Sigmoid colon (tissue), 7 donors: ENCODE measurements around the gene CALHM2. TPM values are rescaled to one million over a fixed set of nuclear protein-coding genes. Genes with fewer than 3 reads are reported as not detected.

Source experiments
- DNase-seq: peaks from one replicate; pipeline ENCODE4 v3.0.0-alpha.2; 2019
- H3K27ac ChIP-seq, 4 donors: fragments of 200-600 bp; sonication (generic); one replicate each; pipeline ENCODE4 v1.5.1; 2016 to 2019; ENCODE audit warnings: mild to moderate bottlenecking in 1 of 4
- H3K27me3 ChIP-seq, 3 donors: fragments of 200-600 bp; sonication (generic); one replicate each; pipeline ENCODE4 v1.5.1; 2019; ENCODE audit warnings: mild to moderate bottlenecking in 1 of 3
- H3K36me3 ChIP-seq, 4 donors: fragments of 200-600 bp; sonication (generic); one replicate each; pipeline ENCODE4 v1.5.1; 2016 to 2019
- H3K4me1 ChIP-seq, 4 donors: fragments of 200-600 bp; sonication (generic); one replicate each; pipeline ENCODE4 v1.5.1; 2017 to 2019
- H3K4me3 ChIP-seq, 4 donors: fragments of 200-600 bp; sonication (generic); one replicate each; pipeline ENCODE4 v1.5.1; 2017 to 2019; ENCODE audit warnings: mild to moderate bottlenecking in 2 of 4, moderate library complexity in 1 of 4
- H3K9me3 ChIP-seq, 4 donors: fragments of 200-600 bp in 3 of 4; sonication (generic) in 3 of 4; one replicate each; pipeline versions ENCODE4 v1.5.1 to v1.6.1; 2013 to 2019
- CTCF ChIP-seq, 4 experiments: fragments of 450-650 bp in 3 of 4; fragments of 200-600 bp in 1 of 4; IDR thresholded peaks; one replicate each; pipeline ENCODE4 v1.5.1; 2016 to 2019; ENCODE audit warnings: antibody characterized with exemption in 4 of 4, mild to moderate bottlenecking in 3 of 4, moderate library complexity in 2 of 4
- EP300 ChIP-seq, 4 donors: sonication (generic); formaldehyde crosslinking; IDR thresholded peaks; one replicate each; pipeline ENCODE4 v1.6.1; 2017; ENCODE audit warnings: antibody characterized with exemption in 4 of 4
- POLR2A ChIP-seq, 2 donors: fragments of 450-650 bp; IDR thresholded peaks; one replicate each; pipeline ENCODE4 v1.6.1; 2016; ENCODE audit warnings: antibody characterized with exemption in 2 of 2, mild to moderate bottlenecking in 2 of 2, moderate library complexity in 2 of 2
- POLR2AphosphoS5 ChIP-seq, 4 donors: sonication (generic); formaldehyde crosslinking; IDR thresholded peaks; one replicate each; pipeline ENCODE4 v1.6.1; 2017; ENCODE audit warnings: antibody characterized with exemption in 4 of 4
- WGBS, 2 donors: extraction: QIAGEN DNeasy Blood & Tissue Kit; methylation state at CpG; one replicate each; pipeline ENCODE4 v1.1.7; 2013; 5-methylcytosine and 5-hydroxymethylcytosine counted together
- intact Hi-C: fragments of 100-400 bp; cut with DNase I; formaldehyde crosslinking; loops from one replicate; pipeline ENCODE4 v1.15.1; 2023
- polyA plus RNA-seq, 3 donors: library from polyadenylated mRNA; stranded (reverse); fragments of 200-250 nt; gene quantifications; one replicate each; pipeline ENCODE4 v1.2.3, GENCODE V29; 2013
- total RNA-seq, 4 donors: library from RNA; depleted of rRNA; stranded (reverse); fragments of >200 nt; gene quantifications; one replicate each; pipeline ENCODE4 v1.1.0, GENCODE V29; 2016
- donor health status: healthy with polysubstance abuse.
- donor health status: Bipolar disorder and iron deficiency.
- donor health status: healthy.

The CALHM2 gene
- total and polyA plus RNA-seq, 7 donors = 5.5 to 55.4 (median 27.4) TPM

GRCh38 chr10:103457896-103458583 is 5.9 kb upstream of the CALHM2 start:
- Histone ChIP-seq H3K4me3 (no peak overlapping the region), H3K27me3 (no peaks in the 10 kb centered on the region), H3K9me3 (no peaks in the 10 kb centered on the region), H3K4me1 (peaks cover 0 to 1% (median 0%) of the 10 kb centered on the region in 4 donors), H3K36me3 (no peaks in the 10 kb centered on the region), H3K27ac (no peak overlapping the region)
- TF ChIP-seq CTCF (IDR thresholded peaks at IDR 0.05) = no peak
- TF ChIP-seq POLR2AphosphoS5 (IDR thresholded peaks at IDR 0.05) = no peak
- TF ChIP-seq EP300 (IDR thresholded peaks at IDR 0.05) = no peak
- no peak for TF ChIP-seq POLR2A (IDR thresholded peaks at IDR 0.05)
- DNase-seq = no peak
- 96 to 97% methylated on average over 39 of the region's 39 CpGs for WGBS, 2 donors
- intact Hi-C loops = no loop called here

GRCh38 chr10:103457176-103457712 is 5.1 kb upstream of the CALHM2 start:
- H3K9me3 ChIP-seq = no peaks in the 10 kb centered on the region
- H3K27me3 ChIP-seq = no peaks in the 10 kb centered on the region
- intact Hi-C loops = no loop called here
- H3K27ac ChIP-seq = no peak overlapping the region
- no peak for TF ChIP-seq POLR2AphosphoS5 (IDR thresholded peaks at IDR 0.05)
- H3K4me3 ChIP-seq = no peak overlapping the region
- 83 to 86% methylated on average over 8 of the region's 8 CpGs for WGBS, 2 donors
- peaks cover 0 to 9% (median 6%) of the 10 kb centered on the region in 4 donors for H3K4me1 ChIP-seq
- no peak for DNase-seq
- H3K36me3 ChIP-seq = no peaks in the 10 kb centered on the region

- no peaks in the 10 kb centered on the region for H3K36me3 ChIP-seq
- H3K4me3 ChIP-seq = no peak overlapping the region
- no peak for DNase-seq
- peaks cover 0 to 16% (median 14%) of the 10 kb centered on the region in 4 donors for H3K4me1 ChIP-seq
- TF ChIP-seq EP300 (IDR thresholded peaks at IDR 0.05) (no peak), POLR2A (IDR thresholded peaks at IDR 0.05) (no peak), POLR2AphosphoS5 (IDR thresholded peaks at IDR 0.05) (no peak), CTCF (IDR thresholded peaks at IDR 0.05) (no peak)
- WGBS, 2 donors = 91 to 92% methylated on average over 9 of the region's 9 CpGs
- intact Hi-C loops = no loop called here
- no peaks in the 10 kb centered on the region for H3K27me3 ChIP-seq
- no peak overlapping the region for H3K27ac ChIP-seq
- no peaks in the 10 kb centered on the region for H3K9me3 ChIP-seq
These were observed 4.0 kb upstream of the CALHM2 start for GRCh38 chr10:103456074-103456660.

DNA sequence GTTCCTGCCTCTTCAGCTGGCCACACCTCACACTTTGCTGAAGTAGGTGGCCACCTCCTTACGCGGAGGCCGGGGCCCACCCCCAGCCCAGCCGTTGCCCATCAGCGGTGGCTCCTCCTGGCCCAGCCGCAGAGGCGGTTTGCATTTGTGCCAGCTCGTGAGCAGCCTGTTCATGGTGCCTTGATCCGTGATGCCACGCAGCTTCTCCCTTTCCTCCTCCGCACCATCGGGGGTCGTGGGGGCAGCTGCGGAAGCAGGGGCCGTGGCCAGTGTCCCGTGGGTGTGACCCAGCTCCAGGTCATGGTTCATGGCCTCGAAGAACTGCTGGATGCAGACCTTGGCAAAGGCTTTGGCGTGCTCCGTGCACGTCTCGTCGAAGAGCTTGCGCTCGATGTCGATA is 3.1 kb upstream of the CALHM2 start:
- intact Hi-C loops = no loop called here
- no peak overlapping the region for H3K27ac ChIP-seq
- WGBS, 2 donors = 83 to 89% methylated on average over 25 of the region's 25 CpGs
- TF ChIP-seq POLR2A (IDR thresholded peaks at IDR 0.05) (no peak), CTCF (IDR thresholded peaks at IDR 0.05) (no peak), POLR2AphosphoS5 (IDR thresholded peaks at IDR 0.05) (no peak), EP300 (IDR thresholded peaks at IDR 0.05) (no peak)
- no peak overlapping the region for H3K4me3 ChIP-seq
- DNase-seq = no peak
- H3K36me3 ChIP-seq = no peaks in the 10 kb centered on the region
- peaks cover 0 to 25% (median 18%) of the 10 kb centered on the region in 4 donors for H3K4me1 ChIP-seq
- no peaks in the 10 kb centered on the region for H3K27me3 ChIP-seq
- H3K9me3 ChIP-seq = no peaks in the 10 kb centered on the region

GRCh38 chr10:103454026-103454425 is 1.9 kb upstream of the CALHM2 start:
- Histone ChIP-seq H3K9me3 (no peaks in the 10 kb centered on the region), H3K4me3 (no peak overlapping the region), H3K4me1 (peaks cover 0 to 33% (median 30%) of the 10 kb centered on the region in 4 donors), H3K27ac (no peak overlapping the region), H3K36me3 (peaks cover 0 to 8% (median 0%) of the 10 kb centered on the region in 4 donors), H3K27me3 (no peaks in the 10 kb centered on the region)
- WGBS, 2 donors = 81 to 87% methylated on average over 4 of the region's 4 CpGs
- DNase-seq = no peak
- intact Hi-C loops = no loop called here
- no peak for TF ChIP-seq EP300 (IDR thresholded peaks at IDR 0.05)
- TF ChIP-seq CTCF (IDR thresholded peaks at IDR 0.05) = no peak
- TF ChIP-seq POLR2A (IDR thresholded peaks at IDR 0.05) = no peak
- no peak for TF ChIP-seq POLR2AphosphoS5 (IDR thresholded peaks at IDR 0.05)
